GM12874 (cell line): Measurements from ENCODE around the gene TPRKB.

Experiments
- CTCF ChIP-seq: IDR thresholded peaks from 2 replicates; pipeline ENCODE4 v1.5.1; 2011; ENCODE audit warnings: low read depth, mild to moderate bottlenecking, control low read depth, low read length, moderate library complexity; ENCODE audit not compliant: insufficient read depth

The TPRKB gene

GRCh38 chr2:73772819-73773218, 35.7 kb upstream of the TPRKB start:
- no peak for TF ChIP-seq CTCF

- TF ChIP-seq CTCF: no peak
These were observed 33.6 kb upstream of the TPRKB start for GRCh38 chr2:73770725-73771124.

DNA sequence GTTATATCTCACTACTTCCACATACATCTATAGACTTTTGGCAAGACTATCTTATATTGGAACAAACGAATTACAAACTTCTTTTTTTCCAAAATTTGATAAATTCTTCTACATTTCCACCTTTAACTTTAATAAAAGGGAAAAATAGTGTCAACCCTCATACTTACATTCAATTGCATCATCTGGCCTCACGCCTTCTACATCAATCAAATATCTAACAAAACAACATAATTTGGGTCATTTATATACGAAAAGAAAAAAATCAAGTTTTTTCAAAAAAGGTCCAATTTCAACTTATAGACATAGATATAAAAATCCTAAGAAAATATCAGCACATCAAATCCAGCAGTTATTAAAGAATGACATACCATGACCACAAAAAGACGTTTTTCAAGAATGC, 29.8 kb upstream of the TPRKB start:
- TF ChIP-seq CTCF: no peak

GRCh38 chr2:73766349-73766748, 29.2 kb upstream of the TPRKB start:
- TF ChIP-seq CTCF: no peak

DNA sequence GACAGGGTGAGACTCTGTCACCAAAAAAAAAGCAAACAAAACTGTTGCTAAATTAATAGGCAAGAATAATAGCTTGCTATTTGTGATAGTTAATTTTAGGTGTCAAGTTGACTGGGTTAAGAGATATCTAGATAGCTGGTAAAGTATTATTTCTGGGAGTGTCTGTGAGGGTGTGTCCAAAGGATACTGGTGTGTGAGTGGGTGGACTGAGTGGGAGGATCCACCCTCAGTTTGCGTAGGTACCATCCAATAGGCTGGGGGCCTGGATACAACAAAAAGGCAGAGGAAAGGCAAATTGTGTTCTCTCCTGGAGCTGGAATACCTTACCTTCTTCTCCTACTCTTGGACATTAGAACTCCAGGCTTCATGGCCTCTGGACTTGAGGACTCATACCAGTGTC, 27.8 kb upstream of the TPRKB start:
- no peak for TF ChIP-seq CTCF

- no peak for TF ChIP-seq CTCF
These were observed 25.4 kb upstream of the TPRKB start for GRCh38 chr2:73762571-73762970.

GRCh38 chr2:73759904-73760303, 22.8 kb upstream of the TPRKB start:
- TF ChIP-seq CTCF: no peak

DNA sequence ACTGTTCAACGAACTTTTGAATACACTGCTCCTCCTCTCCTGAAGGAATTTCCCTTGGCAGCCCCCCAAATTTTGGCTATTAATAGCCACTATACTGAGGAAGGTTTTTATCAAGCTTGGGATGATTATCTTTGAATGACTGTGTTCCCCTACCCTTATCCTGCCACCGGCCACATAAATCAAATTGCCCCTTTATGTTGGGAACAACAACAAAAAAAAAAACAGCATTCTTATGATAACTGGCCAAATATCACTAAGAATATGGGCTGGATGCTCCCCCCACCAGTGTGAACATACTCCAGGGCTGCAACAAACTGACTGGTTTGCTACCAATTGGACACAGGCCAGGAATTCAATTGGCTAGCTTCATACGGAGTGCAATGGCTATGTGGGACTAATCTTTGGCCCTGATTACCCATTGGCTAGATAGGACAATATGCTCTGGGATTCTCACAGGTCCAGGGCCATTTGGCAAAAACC, 22.2 kb upstream of the TPRKB start:
- no peak for TF ChIP-seq CTCF
